Activated naive CD8-positive, alpha-beta T cell treated with anti-CD3 and anti-CD28 coated beads, Interleukin-2, amount 50 U/mL, for 16 hours (primary cell): ENCODE measurements around the gene SPRR2G.
"Not testable (repeated sequence)": the region's sequence is repeated elsewhere in the genome, so short reads cannot be mapped to it uniquely, and the experiment has no call there.

ENCODE experiments used
- DNase-seq: peaks from one replicate; pipeline ENCODE4 v3.0.0-alpha.2; 2020; ENCODE audit warnings: low read depth, low spot score

SPRR2G gene

GRCh38 chr1:153150846-153151245, at the start of gene SPRR2G:
TSS of gene SPRR2G (minus strand) at chr1:153150890. CDS start at chr1:153150110, 780 bp downstream.
- no peak for DNase-seq

DNA sequence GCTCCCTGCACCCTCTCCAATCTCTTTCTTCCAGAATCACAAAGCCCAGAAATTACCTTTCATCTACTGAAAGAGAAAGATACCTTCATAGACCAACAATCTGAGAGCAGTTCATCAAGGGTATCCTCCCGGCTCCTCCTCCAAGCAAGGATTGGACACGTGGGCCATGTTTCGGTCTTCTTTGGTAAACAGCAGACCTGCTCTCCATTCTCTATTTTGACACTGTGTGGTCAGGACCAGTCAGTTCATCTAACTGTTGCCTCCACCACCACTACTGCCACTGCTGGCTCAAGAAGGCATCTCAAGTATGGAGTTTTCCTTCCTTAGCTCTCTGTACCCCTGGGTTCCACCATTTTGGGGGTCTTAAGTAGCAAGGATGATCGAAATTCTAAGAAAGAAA, 44.5 kb upstream of the SPRR2G start:
- no peak for DNase-seq

GRCh38 chr1:153194331-153195050, 43.8 kb upstream of the SPRR2G start:
- no peak for DNase-seq

DNA sequence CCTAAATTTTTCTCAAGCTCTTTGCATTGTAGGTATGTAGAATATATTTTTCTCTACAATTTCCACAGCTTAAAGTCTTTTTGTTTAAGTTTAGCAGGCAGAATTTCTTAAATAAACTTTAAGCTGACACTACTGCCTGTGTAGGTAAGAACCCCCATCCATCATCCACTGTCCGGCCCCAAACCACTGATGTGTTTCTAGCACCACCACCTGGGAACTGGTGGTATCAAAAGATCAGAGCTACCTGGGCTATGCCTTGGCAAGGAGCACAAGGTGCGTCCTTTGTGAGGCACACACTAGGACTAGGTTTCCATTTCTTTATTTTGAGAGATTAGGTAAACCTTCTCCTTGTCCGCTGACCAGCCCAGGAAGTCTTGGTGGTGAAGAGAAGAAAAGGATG, 42.0 kb upstream of the SPRR2G start:
- no peak for DNase-seq

DNA sequence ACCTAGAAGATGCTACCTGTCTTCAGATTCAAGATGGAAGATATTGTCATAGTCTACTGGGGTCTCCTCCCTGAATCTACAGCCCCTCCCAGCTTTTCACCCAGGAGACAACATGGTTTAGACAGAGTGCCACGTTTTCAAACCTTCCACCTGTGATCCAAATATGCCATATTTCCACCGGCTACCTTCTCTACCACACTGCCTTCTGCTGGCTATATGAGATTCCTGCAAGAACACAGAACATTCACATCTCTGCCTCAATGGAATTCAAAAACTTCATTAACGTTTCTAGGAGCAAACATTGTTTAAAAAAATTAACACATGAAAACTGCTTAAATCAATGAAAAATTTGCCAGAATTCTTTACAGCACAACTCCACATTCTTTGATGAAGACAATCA, 39.7 kb upstream of the SPRR2G start:
- no peak for DNase-seq

DNA sequence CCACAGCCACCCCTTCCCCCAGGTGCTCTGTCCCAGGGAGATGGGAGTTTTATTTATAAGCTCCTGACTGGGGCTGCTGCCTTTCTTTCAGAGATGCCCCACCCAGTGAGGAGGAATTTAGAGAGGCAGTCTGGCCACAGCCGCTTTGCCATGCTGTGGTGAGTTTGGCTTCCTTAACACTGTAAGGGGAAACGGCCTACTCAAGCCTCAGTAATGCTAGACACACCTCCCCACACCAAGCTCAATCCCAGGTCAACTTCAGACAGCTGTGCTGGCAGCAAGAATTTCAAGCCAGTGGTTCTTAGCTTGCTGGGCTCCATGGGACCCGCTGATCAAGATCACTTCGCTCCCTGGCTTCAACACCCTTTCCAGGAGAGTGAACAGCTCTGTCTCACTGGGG, 37.6 kb upstream of the SPRR2G start:
- DNase-seq: not testable (repeated sequence)

- DNase-seq: no peak
These were observed 29.9 kb upstream of the SPRR2G start for GRCh38 chr1:153180556-153180955.

- DNase-seq: no peak
These were observed 28.2 kb upstream of the SPRR2G start for GRCh38 chr1:153178922-153179321.

DNA sequence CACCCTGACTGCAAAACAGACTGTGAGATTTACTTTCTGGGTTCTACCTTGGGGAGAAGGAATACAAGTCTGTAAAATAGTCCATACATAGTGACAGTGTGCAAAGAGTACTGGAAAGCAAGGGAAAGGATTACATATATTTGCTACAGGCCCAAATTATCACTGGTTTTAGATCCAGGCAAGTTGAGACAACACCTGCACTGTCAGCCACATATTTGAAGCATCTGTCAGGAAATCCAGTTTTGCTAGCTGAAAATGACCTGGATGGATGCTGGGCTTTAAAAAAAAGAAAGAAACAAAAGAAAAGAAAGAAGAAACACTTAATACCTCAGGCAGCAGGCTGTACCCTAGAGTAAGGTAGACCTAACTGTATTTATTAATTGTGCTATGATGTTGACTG, 23.9 kb upstream of the SPRR2G start:
- DNase-seq: no peak

DNA sequence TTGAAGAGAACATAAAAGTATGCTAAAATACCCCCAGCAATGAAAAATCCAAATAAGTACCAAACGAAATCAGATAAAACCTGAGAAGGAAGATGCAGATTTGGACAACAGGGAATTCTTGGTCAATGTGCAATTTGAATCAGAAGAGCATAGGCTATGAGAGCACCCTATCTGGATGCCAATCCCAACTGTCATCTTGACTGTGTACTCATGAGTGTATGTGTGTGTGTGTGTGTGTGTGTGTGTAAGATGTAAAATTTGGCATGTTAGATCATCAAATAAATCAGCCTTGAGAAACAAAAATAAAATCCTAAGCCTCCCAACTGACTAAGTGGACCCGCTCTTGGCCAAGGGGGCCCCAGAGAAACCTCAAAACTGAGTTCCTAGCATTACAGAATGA, 18.0 kb upstream of the SPRR2G start:
- DNase-seq: no peak

DNA sequence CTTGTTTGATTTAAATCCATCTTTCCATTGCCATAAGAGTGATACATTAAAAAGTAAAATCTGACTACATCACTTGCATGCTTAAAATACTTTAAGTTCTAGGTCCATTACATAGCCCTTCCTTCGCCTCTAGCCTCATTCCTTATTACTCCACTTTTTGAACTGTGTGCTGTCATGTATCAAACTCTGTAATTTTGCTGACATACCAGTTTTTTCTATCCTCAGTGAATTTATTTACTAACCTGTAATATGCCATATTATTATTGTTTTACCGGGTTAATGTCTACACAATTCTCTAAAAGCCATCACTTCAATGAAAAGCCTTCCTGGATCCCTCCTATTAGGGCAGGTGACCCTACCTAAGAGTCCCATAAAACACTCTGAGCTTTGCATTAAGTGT, 4.9 kb upstream of the SPRR2G start:
- DNase-seq: no peak

GRCh38 chr1:153152481-153152880, 1.8 kb upstream of the SPRR2G start:
- no peak for DNase-seq

DNA sequence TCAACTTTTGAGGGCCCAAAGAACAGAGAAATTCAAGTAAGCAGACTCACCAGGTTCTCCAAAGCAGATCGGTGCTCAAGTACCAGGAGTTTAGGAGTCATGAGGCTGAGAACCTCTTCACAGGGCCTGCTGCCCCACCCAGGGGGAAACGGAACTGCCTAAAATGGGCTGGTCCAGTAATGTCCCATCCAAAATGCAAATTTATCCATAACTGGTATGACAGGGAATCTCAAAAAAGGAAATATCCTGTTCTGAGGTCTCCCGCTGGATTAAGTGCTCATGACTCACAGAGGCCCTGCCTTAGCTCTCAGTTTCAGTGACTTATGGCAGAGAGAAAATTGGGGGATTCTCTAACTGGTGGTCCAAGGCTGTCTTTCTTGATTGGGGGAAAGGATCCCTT, 9.3 kb downstream of the SPRR2G start:
- DNase-seq: no peak

DNA sequence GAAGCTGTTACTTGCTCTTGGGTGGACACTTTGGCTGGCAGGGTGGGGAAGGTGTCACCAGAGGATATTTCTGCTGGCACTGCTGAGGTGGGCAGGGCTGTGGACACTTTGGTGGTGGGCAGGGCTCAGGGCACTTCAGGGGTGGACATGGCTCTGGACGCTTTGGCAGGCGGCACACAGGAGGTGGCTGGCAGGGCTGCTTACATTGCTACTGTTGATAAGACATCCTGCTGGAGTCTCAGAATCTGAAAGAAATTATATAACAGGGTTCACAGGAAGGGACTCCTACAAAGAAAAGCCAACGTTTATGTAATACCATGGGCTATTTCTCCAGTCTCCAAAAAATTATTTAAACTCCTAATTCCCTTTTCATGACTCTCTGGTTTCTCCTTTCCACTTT, 10.2 kb downstream of the SPRR2G start:
- DNase-seq: no peak

GRCh38 chr1:153133743-153134142, 16.9 kb downstream of the SPRR2G start:
- no peak for DNase-seq

DNA sequence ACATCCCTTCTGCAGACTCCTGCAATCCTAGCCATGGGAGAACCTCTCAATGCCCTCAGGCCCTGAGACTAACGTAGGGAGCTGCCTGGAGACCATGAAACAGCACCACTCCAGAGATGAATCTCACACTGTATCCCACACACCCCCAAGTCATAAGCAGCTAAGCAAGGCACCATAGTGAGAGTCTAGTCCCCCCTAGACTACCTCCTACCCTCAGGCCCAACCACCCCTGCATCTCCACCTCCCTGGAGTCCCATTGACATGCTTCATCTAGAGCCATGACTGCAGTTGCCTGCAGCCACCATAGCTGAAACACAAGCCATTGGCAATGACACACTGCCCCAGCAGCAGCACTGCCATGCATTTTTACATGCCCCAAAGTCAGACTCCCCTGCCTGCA, 17.4 kb downstream of the SPRR2G start:
- DNase-seq: no peak

DNA sequence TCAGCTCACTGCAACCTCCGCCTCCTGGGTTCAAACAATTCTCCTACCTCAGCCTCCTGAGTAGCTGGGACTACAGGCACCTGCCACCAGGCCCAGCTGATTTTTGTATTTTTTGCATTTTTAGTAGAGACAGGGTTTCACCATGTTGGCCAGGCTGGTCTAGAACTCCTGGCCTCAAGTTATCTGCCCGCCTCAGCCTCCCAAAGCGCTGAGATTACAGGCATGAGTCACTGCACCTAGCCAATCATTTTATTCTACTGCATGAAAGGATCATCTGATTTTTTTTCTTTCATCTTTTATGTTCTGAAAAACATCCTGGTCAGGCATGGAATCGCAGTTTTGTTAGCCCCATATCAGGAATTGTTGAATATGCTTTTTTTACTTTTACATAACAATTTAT, 22.0 kb downstream of the SPRR2G start:
- DNase-seq: not testable (repeated sequence)

DNA sequence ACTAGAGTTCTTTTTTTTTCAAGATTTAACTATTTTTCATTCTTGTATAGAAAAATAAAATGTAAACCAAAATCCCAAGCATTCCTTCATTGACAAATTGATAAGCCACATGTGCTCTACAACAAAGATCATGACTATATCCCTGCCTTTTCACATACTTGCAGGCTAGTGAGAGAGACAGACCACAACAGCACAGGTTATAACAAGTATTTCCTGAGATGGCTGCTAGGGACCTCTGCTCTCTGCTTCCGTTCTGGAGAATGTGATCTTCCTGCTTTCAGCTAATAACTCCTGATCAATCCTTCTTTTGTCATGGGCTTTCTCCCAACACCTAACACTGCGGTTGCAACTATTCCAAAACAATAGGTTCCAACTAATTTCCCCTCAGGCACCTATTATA, 23.4 kb downstream of the SPRR2G start:
- DNase-seq: no peak

DNA sequence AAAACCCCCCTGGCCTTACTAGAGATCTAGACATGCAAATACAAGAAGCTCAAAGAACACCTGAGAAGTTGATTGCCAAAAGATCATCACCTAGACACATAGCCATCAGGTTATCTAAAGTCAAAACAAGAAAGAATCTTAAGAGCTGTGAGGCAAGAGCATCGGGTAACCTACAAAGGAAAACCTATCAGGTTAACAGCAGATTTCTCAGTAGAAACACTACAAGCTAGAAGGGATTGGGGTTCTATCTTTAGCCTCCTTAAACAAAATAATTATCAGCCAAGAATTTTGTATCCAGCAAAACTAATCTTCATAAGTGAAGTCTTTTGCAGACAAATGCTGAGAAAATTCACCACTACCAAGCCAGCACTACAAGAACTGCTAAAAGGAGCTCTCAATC, 25.2 kb downstream of the SPRR2G start:
- no peak for DNase-seq

DNA sequence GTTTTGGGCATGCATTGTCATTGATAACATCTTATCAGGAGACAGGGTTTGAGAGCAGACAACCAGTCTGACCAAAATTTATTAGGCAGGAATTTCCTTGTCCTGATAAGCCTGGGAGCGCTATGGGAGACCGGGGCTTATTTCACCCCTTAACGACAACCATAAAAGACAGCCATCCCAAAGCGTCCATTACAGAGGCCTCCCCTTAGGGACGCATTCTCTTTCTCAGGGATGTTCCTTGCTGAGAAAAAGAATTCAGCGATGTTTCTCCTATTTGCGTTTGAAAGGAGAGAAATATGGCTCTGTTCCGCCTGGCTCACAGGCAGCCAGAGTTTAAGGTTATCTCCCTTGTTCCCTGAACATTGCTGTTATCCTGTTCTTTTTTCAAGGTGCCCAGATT, 26.9 kb downstream of the SPRR2G start:
- not testable (repeated sequence) for DNase-seq

DNA sequence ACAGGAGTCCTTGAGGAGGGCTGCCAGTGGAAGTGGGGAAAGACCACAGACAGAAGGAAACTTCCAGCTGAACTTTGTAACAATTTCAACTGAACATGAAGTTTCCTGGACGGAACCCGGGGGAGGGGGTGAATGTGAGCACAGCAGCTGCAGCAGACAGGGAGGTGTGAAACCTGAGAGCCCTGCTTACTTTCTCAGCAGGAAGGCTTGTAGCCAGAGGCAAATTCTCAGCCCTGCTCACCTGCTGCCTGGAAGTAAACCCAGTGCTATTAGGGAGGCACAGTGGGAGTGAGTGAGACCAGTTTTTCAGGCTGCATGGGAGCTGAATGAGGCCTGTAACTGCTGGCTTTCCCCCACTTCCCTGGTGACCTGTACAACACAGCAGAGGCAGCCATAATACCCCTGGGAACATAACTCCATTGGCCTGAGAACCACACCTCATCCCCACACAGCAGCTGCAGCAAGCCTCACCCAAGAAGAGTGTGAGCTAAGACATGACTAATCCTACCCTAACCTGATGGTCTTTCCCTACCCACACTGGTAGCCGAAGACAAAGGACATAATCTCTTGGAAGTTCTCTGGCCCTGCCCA, 27.8 kb downstream of the SPRR2G start:
- no peak for DNase-seq

DNA sequence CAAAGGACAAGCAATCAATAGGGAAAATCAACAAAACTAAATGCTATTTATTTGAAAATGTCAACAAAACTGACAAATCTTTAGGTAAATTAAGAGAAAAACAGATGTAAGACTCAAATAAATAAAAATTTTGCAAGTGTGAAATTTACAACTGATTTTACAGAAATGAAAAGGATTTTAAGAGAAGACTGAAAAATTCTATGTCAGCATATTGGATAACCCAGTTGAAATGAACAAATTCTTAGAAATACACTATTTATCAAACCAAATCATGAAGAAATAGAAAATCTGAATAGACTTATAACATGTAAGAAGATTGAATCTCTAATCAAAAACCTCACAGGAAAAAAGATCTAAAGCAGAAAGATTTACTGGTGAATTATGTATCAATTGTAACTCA, 29.7 kb downstream of the SPRR2G start:
- no peak for DNase-seq

GRCh38 chr1:153119491-153119971, 31.2 kb downstream of the SPRR2G start:
- DNase-seq: no peak
